ENCODE data around the gene LRRC27.

DNA sequence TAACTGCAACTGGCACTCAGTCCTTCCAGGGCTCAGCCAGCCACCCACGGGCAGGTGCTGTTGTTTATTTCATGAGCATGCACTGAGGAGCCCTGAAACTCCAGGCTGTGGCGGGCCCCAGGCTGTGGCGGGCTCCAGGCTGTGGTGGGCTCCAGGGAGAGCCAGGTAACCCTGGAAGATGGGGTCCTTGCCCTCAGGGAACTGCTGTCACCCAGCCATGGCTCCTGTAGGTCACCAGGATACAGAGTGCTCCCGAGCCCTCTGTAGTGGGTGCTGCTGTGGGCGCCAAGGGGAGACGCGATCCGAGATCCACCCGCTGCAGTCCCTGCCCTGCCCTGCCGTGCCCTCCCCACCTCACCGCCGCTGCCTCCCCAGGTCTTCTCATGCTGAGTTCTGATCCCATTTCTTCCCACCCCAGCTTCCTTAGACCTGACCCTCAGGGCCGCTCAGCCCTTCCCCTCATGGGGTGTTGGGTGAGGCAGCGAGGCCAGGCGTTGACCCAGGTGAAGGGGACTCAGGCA lies 29.6 kb downstream of the LRRC27 start:
- TF ChIP-seq CTCF (IDR thresholded peaks at IDR 0.05) (no peak), POLR2A (IDR thresholded peaks at IDR 0.05) (no peak), EP300 (IDR thresholded peaks at IDR 0.05) (no peak), POLR2AphosphoS5 (IDR thresholded peaks at IDR 0.05) (no peak)
